Vagina (tissue), 2 donors: ENCODE data around the gene NUP85. TPM values are rescaled to one million over a fixed set of nuclear protein-coding genes. Genes with fewer than 3 reads are reported as not detected.

Experiments used
- DNase-seq, 2 donors: peaks; one replicate each; pipeline ENCODE4 v3.0.0-alpha.2; 2017; ENCODE audit errors: extremely low spot score in 2 of 2
- H3K27ac ChIP-seq: fragments of 200-600 bp; sonication (generic); one replicate; pipeline ENCODE4 v1.5.1; 2019
- H3K27me3 ChIP-seq: fragments of 200-600 bp; sonication (generic); one replicate; pipeline ENCODE4 v1.5.1; 2019
- H3K36me3 ChIP-seq, 2 donors: fragments of 200-600 bp; sonication (generic); one replicate each; pipeline ENCODE4 v1.5.1; 2017 to 2019
- H3K4me1 ChIP-seq: fragments of 200-600 bp; sonication (generic); one replicate; pipeline ENCODE4 v1.5.1; 2019
- H3K4me3 ChIP-seq, 2 donors: fragments of 200-600 bp; sonication (generic); 1 replicate in 1 of 2; 2 replicates in 1 of 2; pipeline ENCODE4 v1.5.1; 2016 to 2019
- H3K9me3 ChIP-seq: fragments of 200-600 bp; sonication (generic); one replicate; pipeline ENCODE4 v1.5.1; 2019
- CTCF ChIP-seq, 3 experiments: fragments of 450-650 bp in 2 of 3; fragments of 200-600 bp in 1 of 3; sonication (generic) in 1 of 3; IDR thresholded peaks; one replicate each; pipeline ENCODE4 v1.5.1; 2017 to 2019; ENCODE audit warnings: antibody characterized with exemption in 3 of 3, mild to moderate bottlenecking in 2 of 3, moderate library complexity in 2 of 3
- POLR2A ChIP-seq, 2 donors: fragments of 450-650 bp; IDR thresholded peaks; one replicate each; pipeline ENCODE4 v1.6.1; 2017; ENCODE audit warnings: antibody characterized with exemption in 2 of 2, mild to moderate bottlenecking in 2 of 2, moderate library complexity in 2 of 2
- POLR2AphosphoS5 ChIP-seq, 2 donors: sonication (generic); formaldehyde crosslinking; IDR thresholded peaks; one replicate each; pipeline ENCODE4 v1.9.0; 2017; ENCODE audit warnings: antibody characterized with exemption in 2 of 2, mild to moderate bottlenecking in 2 of 2, low read depth in 1 of 2; ENCODE audit not compliant: insufficient read depth in 1 of 2
- intact Hi-C: fragments of 100-400 bp; cut with DNase I; formaldehyde crosslinking; loops from one replicate; pipeline ENCODE4 v1.15.1; 2023
- total RNA-seq: library from RNA; depleted of rRNA; stranded (reverse); fragments of >200 nt; gene quantifications from one replicate; pipeline ENCODE4 v1.2.3, GENCODE V29; 2016

NUP85 gene
- total RNA-seq, 1 donor from 2014 or later = 33.9 TPM

GRCh38 chr17:75168998-75169397 lies 36.5 kb upstream of the NUP85 start:
- peaks cover 0 to 65% of the 10 kb centered on the region in 2 donors for H3K36me3 ChIP-seq
- no peak for DNase-seq
- H3K4me1 ChIP-seq = peaks cover 16% of the 10 kb centered on the region
- H3K27me3 ChIP-seq = no peaks in the 10 kb centered on the region
- H3K27ac ChIP-seq = no peak overlapping the region
- no peaks in the 10 kb centered on the region for H3K9me3 ChIP-seq
- intact Hi-C loops = no loop called here
- TF ChIP-seq POLR2AphosphoS5 (IDR thresholded peaks at IDR 0.05; ENCODE audit: insufficient read depth in 1 of 2, low read depth in 1 of 2) (no peak), POLR2A (IDR thresholded peaks at IDR 0.05) (no peak), CTCF (IDR thresholded peaks at IDR 0.05) (no peak)
- H3K4me3 ChIP-seq = no peak overlapping the region

GRCh38 chr17:75173526-75173925 lies 32.0 kb upstream of the NUP85 start:
- no peak for DNase-seq
- peaks cover 0 to 65% of the 10 kb centered on the region in 2 donors for H3K36me3 ChIP-seq
- H3K4me3 ChIP-seq = no peak overlapping the region
- H3K27me3 ChIP-seq = no peaks in the 10 kb centered on the region
- peaks cover 29% of the 10 kb centered on the region for H3K4me1 ChIP-seq
- no peaks in the 10 kb centered on the region for H3K9me3 ChIP-seq
- intact Hi-C loops = no loop called here
- H3K27ac ChIP-seq = no peak overlapping the region
- TF ChIP-seq POLR2AphosphoS5 (IDR thresholded peaks at IDR 0.05; ENCODE audit: insufficient read depth in 1 of 2, low read depth in 1 of 2) = no peak
- TF ChIP-seq CTCF (IDR thresholded peaks at IDR 0.05) = no peak
- TF ChIP-seq POLR2A (IDR thresholded peaks at IDR 0.05) = no peak

GRCh38 chr17:75174996-75175395 lies 30.5 kb upstream of the NUP85 start:
- Histone ChIP-seq H3K27me3 (no peaks in the 10 kb centered on the region), H3K9me3 (no peaks in the 10 kb centered on the region), H3K4me3 (no peak overlapping the region), H3K4me1 (peaks cover 35% of the 10 kb centered on the region), H3K27ac (no peak overlapping the region), H3K36me3 (peaks cover 0 to 63% of the 10 kb centered on the region in 2 donors)
- intact Hi-C loops = no loop called here
- no peak for DNase-seq
- TF ChIP-seq CTCF (IDR thresholded peaks at IDR 0.05) = no peak
- no peak for TF ChIP-seq POLR2AphosphoS5 (IDR thresholded peaks at IDR 0.05; ENCODE audit: insufficient read depth in 1 of 2, low read depth in 1 of 2)
- TF ChIP-seq POLR2A (IDR thresholded peaks at IDR 0.05) = no peak

GRCh38 chr17:75176625-75177024 lies 28.9 kb upstream of the NUP85 start:
- intact Hi-C loops = no loop called here
- Histone ChIP-seq H3K4me1 (peaks cover 45% of the 10 kb centered on the region), H3K36me3 (peaks cover 0 to 58% of the 10 kb centered on the region in 2 donors), H3K27ac (no peak overlapping the region), H3K4me3 (no peak overlapping the region), H3K9me3 (no peaks in the 10 kb centered on the region), H3K27me3 (no peaks in the 10 kb centered on the region)
- no peak for DNase-seq
- TF ChIP-seq POLR2A (IDR thresholded peaks at IDR 0.05) = no peak
- TF ChIP-seq CTCF (IDR thresholded peaks at IDR 0.05) = no peak
- TF ChIP-seq POLR2AphosphoS5 (IDR thresholded peaks at IDR 0.05; ENCODE audit: insufficient read depth in 1 of 2, low read depth in 1 of 2) = no peak

- no peaks in the 10 kb centered on the region for H3K9me3 ChIP-seq
- DNase-seq = no peak
- intact Hi-C loops = no loop called here
- no peak for TF ChIP-seq POLR2AphosphoS5 (IDR thresholded peaks at IDR 0.05; ENCODE audit: insufficient read depth in 1 of 2, low read depth in 1 of 2)
- TF ChIP-seq CTCF (IDR thresholded peaks at IDR 0.05) = no peak
- TF ChIP-seq POLR2A (IDR thresholded peaks at IDR 0.05) = no peak
- H3K27ac ChIP-seq = no peak overlapping the region
- H3K4me1 ChIP-seq = peaks cover 44% of the 10 kb centered on the region
- no peaks in the 10 kb centered on the region for H3K27me3 ChIP-seq
- H3K4me3 ChIP-seq = no peak overlapping the region
- H3K36me3 ChIP-seq = peaks cover 0 to 42% of the 10 kb centered on the region in 2 donors
Measured at GRCh38 chr17:75178453-75178852, 27.0 kb upstream of the NUP85 start.
